NCI-H128 (cell line): ENCODE results near the gene MAEA.
"Not testable (repeated sequence)": the region's sequence is repeated elsewhere in the genome, so short reads cannot be mapped to it uniquely, and the experiment has no call there.

Experiments
- DNase-seq: peaks from one replicate; lab custom pipeline; 2025; ENCODE audit not compliant: unreplicated experiment; lab: John Stamatoyannopoulos, UW

Gene MAEA

DNA sequence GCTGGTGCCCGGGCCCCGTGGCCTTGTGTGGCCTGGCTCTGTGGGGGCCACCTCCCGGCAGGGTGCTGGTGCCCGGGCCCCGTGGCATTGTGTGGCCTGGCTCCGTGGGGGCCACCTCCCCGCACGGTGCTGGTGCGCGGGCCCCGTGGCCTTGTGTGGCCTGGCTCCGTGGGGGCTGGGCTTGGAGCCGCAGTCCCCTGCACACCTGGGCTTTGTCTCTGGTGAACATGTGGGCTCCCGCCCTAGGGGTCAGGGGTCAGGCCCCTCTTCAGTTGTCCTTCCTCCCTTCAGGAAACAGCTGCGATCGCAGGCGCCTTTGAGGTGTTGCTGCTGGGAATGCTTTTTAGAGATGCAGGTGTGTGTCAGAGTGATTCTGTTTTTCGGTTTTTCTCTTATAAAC lies 74.5 kb downstream of the MAEA start:
- no peak for DNase-seq

DNA sequence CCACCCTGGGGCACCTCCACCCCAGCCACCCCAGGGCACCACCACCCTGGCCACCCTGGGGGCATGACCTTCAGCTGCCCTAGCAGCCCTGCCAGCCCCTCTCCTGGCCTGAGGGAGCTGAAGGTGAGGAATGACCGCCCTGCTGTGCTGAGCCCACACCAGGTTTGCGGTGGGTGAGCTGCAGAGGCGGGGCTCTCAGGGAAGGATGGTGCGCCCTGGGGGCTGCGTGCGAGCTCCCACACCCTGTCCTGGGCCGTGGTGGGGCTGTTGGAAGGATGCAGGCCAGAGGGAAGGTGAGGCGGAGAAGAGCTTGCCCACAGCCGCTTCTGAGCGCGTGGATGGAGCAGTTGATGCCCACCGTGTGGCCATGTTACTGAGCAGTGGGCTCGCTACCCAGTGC lies 75.1 kb downstream of the MAEA start:
- no peak for DNase-seq

DNA sequence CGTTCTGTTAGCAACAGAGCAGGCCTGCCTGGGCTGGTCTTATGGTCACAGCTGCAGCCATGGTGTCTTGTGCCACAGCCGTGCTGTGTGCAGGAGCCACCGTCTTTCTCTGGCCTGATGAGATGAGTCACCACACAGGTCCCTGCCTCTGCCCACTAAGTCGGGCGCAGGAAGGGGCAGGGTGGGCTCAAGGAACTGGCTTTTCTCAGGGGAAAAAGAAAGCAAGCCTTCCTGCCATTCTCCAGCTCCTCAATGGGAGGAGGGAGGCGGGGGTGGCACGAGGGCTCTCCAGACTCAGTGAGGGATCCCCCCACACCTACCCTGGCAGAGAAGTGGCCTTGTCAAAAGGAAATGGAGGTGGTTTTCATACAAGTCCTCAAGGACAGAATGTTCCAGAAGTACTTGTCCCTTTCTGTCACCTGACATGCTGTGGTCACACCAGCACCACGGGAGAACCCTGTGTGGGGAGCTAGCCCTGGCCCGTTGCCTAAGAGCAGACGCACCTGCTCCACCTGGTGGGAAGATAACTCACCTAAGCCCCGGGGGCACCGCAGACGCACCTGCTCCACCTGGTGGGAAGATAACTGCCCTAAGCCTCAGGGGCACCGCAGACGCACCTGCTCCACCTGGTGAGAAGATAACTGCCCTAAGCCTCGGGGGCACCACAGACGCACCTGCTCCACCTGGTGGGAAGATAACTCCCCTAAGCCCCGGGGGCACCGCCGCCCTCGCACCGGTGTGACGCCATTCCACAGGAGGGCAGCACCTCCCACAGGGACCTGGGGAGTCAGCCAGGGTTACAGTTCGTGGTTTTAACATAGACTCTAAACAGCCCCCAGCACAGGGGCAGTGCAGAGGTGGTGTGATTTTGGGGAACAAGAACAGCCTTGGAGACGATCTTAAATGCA lies 75.8 kb downstream of the MAEA start:
- DNase-seq = peak; percentile 59

DNA sequence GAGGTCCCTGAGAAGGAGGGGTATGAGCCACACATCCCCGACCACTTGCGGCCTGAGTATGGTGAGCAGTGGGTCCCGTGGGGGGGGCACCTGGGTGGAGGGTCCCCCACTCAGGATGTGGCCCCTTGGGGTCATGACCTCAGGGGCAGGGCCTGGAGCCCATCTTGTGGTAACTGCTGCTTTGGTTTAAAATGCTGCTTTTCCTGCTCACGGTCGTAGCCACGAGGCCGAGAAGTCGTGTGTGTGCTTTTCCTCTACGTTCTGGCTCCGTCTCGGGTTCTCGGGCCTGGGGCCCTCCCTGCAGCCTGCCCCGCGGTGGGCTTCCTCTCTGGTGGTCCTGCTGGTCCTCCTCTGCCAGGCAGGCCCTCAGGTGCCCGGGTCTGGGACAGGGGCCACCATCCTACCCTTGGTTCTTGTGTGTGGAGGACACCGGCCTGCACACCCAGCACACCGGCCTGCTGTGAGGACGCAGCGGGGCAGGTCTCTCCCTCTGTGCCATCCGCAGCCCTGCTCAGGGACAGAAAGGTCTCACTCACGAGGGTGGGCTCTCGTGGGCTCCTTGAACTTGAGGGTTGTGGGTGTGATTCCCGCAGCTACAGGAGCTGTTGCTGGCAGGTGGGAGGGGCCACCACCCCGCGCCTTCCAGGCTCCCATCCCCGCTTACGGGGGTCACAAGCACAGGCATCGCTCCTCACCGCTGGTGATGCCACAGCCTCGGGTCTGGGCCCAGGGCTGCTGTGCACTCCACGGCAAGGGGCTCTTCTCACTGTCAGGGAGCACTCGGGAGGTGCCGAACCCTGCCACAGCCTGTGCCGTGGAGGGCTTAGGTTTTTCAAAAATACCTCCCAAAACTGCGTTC lies 76.9 kb downstream of the MAEA start:
- DNase-seq = no peak

DNA sequence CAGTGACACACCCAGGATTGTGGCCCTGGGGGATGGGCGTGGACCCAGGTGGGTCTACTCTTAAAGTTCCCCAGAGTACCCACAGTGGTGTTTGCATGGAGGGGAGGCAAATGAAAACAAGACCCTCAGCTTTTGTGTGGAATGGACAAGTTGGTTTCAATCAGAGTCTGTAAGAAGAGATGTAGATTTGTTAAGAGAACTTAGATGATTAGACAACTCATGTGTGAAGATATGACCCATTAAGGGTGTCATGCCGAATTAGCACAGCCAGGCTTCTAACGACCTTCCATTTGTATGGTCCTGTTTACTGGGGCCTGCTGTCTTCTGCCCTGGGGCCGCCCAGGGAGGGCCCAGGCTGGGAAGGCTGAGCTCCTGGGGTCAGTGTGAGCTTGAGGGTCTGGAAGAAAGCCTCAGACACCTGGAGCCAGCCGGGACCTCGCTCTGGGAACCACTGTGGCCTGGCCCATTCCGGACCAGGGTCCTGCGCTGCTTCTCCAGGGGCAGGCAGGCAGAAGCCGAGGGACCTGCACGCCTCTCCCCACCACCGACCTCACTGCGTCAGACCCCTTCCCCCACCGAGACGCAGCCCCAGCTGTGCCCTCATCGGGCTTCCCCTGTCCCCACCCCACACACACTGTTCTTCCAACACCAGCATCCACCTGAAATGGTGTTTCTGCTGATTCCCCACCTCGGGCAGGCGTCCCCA lies 77.7 kb downstream of the MAEA start:
- DNase-seq = no peak

DNA sequence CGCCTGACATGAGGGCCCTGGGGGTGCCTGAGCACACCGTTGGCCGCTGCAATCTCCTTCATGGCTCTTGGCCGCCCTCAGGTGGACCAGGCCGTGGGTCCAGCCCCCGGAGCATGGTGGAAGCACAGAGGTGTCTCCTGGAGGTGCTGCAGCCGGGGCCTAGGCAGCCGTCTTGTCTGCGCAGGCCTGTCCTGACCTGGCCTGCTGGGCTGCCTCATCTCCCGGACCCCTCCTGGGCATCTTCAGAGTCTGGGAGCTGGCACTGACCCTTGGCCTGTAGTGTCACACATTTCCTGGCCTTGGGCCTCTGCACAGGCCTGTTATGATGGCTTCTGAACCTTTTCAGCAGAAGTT lies 78.2 kb downstream of the MAEA start:
- DNase-seq = no peak

DNA sequence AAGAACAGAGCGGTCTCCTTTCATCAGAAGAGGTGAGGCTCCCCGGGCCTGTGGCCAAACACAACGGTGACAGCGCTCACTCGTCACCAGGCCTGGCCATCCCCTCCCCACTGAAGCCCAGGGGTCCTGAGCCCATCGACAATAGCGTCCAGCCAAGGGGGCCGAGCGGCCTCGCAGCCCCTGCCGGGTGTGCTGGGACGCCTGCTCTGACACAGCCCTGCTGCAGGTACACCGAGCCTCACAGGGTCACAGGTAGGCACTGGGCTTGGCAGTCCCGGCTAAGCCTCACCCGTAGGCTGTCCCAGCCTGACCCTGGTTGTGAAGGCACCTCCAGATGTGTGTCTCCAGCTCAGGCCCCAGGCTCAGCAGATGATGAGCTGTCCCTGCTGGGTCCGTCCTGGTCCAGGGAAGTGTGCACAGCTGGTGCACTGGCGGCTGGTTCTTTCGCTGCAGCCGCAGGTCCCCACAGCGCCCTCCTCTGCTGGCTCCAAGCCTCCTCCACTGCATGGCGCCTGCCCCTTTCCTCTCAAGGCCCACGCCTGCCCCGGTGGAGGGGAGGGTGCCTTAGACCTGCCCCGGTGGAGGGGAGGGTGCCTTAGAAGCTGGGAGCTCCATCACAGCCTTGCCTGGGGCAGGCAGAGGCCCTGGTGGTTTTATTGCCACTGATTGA lies 78.9 kb downstream of the MAEA start:
- no peak for DNase-seq

DNA sequence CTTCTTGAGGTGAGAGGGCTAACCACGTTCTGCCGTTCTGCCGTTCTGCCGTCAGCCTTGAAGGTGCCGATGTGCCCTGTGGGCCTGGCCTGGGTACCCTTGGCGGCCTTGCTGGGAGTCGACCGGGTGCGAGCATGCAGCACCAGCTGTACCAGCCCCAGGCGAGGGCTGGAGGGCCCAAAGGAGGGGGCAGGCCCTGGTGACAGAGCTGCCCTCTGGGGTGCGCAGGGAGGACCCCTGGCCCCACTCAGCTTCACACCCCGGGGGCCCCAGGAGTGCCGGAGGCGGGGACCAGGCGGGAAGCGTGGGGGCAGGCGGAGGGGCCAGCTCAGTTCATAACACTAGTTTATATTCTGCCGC lies 79.4 kb downstream of the MAEA start:
- DNase-seq = no peak

DNA sequence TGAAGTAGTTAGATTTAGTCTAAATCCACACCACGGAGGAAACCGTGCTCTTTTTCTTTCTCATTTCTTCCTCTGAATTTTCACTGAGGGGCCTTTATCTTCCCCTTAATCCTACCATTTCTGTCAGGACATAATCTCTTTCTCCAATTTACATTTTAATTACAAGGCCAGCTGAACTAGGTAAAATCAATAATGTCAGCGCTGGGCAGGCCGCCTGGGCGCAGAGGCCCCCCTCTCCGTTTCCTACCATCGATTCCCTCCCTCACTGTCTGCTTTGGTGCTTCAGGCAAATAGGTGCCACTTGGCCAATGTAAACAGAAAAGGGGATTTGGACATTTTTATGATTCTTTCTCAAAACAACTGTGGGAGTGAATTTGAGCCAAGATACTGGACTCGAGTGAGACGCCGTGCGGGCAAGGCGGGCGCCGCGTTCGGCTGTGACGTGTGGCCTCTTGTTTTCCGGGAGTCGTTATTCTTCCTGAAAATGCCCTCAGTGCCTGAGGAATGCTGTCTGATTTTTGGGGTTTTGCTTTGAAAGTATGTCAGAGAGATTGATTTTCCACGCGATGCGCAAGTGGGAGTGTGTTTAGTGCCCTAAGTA lies 79.9 kb downstream of the MAEA start:
- DNase-seq = no peak

DNA sequence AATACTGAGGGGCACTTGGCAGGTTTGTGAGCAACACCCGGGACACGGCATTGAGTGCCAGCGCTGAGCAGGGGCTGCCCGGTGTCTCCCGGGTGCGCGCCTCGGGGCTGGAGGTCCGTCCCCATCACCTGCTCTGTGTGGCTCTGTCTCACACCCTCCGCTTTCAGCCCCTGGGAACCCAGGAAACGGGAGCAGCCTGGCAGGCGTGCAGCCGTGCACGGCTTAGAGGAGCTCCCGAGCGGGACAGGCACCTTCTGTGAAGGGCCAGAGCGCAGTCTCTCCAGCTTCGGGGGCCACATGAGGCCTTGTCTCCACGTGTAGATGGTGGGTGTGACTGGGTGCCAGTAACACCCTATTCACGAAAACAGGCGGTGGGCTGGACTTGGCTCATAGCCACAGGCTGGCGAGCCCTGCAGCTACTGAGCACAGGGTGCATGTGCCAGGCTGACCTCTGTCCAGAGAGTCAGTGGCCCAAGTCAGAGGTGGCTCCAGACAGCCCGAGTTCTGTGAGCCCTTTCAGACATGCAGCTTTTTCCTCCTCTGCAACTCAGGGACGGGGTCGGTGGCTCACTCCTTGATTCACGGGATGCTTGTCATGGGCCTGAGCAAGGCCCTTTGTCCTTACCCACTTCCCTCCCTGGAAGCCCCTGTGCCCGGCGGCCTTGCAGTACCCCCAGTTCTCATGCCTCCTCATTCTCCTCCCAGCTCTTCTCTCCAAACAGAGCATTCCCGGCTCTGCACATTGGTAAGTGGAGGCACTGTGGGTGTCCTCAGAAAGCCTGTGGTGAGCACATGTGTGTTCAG lies 80.8 kb downstream of the MAEA start:
- DNase-seq = no peak

DNA sequence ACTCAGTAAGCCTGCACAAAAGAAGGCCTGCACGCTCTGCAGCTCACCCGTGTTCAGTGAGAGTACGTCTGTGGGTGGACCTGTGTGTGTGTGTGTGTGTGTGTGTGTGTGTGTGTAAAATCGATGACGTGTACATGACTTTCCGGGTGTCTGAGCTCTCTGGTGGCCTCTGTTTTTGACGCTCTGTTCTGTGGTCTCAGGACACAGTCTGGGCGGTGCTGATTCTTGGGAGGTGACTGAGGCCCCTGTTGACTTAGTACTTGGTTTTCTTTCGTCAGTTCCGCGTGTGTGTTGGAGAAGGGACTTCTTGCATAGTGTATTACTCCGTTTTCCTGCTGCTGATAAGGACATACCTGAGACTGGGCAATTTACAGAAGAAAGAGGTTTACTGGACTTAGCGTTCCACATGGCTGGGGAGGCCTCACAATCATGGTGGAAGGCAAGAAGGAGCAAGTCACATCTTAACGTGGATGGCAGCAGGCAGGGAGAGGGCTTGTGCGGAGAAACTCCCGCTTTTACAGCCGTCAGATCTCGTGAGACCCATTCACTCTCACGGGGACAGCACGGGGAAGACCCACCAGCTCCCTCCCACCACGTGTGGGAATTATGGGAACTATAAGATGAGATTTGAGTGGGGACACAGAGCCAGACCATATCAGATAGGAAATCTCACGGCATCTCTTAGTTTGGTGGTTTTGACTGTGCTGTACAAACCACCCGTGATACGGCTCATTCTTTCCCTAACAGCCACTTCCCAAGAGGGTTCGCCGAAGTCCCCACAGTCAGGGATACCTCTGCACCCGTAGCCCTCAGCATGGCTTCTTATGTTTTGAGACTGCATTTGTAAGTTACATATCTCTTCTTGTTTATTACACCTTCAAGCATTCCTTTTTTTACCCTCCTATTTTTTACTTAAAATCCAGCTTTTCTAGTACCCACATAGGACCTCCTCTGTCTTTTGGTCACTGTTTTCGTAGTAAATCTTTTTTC lies 81.8 kb downstream of the MAEA start:
- DNase-seq = no peak

DNA sequence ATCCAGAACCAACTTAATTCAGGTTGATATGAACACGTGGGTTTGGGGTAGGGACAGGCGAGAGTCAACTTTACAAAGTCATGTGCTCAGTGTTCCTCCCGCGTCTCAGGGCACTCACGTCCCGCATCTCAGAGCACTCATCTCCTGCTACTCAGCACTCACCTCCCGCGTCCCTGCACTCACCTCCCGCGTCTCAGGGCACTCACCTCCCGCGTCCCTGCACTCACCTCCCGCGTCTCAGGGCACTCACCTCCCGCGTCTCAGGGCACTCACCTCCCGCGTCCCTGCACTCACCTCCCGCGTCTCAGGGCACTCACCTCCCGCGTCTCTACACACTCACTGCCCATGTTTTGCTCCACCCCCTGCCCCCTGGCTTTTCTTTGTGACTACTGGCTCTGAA lies 82.9 kb downstream of the MAEA start:
- DNase-seq = not testable (repeated sequence)

DNA sequence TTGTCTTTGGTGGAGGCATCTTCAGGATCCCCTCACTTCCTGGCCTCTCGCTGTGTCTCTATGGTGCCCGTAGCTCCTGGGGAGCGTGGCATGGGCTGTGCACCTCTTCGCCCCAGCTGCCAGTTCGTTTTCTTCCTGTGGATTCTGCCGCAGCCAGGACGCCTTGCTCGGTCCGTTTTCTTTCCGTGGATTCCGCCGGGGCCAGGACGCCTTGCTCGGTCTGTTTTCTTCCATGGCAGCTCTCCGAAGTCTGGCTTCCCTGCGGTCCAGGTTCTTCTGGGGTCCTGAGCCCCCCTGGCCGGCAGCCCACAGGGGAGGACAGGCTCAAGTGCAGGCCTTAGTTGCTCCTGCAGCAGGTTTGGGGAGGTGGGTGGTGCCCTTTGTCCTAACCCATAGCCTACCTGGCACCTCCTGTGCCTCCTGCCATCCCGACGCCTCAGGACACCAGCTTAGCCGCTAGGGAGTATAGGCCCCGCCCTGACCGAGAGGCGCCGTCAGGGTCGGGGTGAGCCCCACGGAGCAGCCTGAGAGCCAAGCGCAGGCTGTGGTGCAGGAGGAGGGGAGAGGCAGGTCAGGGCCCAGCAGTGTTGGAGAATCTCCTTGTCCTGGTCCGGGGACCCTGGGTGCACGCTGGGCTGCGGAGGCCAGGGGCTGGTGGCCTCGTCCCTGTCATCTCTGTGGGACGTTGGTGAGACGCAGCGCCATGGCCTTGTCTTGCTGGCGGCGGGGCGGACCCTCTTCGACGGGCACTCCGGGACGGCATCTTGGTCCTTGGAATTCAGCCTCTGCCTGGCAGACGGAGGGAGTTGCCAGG lies 84.4 kb downstream of the MAEA start:
- no peak for DNase-seq

DNA sequence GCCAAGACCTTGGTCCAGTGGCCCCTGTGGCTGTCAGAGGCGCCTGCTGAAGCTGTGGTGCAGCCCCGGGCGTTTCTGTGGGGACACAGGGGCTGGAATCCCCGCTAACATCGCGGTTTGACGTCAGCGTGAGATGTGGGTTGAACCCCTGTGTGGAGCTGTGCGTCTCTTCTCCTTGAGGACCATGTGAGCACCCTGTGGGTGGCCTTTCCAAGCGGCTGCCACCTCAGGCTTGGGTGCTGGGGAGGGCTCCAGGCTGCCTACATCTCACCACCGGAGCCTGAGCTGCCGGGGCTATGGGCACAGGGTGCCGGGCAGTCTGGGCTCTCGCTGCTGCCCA lies 85.0 kb downstream of the MAEA start:
- no peak for DNase-seq

DNA sequence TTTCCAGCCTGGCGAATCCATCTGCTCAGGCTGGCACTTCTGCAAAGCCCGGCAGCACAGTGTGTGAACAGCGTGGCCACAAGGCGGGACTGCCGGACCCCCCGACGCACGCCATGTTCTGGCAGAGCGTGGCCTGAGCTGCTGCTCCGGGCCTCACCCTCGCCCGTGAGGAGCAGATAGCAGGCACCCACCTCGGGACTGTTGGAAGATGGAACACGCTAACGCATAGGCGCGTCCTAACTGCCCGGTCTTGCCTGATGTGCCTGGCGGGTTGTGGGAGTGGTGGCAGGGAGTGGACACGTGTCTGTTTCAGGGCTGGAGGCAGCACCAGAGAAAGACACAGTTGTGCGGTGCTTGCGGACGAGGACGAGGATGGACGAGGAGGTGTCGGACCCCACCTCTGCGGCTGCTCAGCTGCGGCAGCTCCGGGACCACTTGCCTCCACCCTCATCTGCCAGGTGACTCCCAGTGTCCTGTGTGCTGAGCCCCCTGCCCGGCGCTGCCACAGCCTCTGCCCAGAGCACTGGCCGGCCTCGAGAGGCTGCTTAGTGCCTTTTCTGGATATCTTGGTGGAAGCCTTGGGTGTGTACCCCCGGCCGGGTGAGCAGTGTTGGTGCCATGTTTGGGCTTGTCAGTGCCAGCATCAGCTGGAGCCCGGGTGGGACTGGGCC lies 85.5 kb downstream of the MAEA start:
- DNase-seq = no peak

DNA sequence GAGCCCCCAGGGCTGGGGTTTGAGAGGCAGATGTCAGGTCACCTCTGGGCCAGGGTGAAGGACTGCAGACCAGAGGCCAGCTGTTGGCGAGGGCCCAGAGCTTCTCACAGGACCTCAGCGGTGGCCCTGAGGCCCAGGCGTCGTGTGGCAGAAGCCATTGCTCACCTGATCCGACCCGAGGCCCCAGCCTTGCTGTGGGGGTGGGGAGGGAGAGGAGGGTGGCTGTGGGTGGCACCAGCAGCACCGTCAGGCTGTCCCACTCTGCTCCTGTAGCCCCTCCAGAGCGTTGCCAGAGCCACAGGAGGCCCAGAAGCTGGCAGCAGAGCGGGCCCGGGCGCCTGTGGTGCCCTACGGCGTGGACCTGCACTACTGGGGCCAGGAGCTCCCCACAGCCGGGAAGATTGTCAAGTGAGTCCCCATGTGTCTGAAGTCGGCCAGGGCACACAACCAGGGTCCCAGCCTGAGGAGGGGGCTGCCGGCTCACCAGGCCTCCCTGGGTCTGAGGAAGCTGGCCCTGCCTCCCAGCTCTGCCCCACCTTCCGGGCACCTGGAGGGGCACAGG lies 86.2 kb downstream of the MAEA start:
- DNase-seq = no peak

DNA sequence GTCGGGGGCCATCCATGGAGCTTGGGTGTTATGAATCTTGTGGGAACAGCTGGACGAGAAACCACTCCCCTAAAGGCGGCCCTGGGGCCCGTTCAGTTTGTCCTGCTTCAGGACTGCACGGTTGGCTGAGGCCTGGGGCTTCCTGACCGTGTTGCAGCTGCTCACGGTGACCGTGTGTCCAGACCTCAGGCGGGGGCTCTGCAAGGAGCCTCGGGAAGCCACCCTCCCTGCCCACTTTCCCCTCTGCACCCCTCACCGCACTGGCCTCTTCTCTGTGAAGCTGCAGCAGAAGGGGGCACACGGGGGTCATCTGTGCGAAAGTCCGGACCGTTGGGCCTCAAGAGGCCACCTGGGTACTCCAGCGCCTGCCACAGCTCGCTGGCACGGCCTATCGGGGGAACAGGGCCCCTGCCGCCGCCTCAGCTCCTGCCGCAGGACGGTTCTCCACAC lies 86.7 kb downstream of the MAEA start:
- no peak for DNase-seq
